ENCODE measurements around the gene STAT6. TPM values are rescaled to one million over a fixed set of nuclear protein-coding genes. Genes with fewer than 3 reads are reported as not detected.

STAT6 gene
- total RNA-seq, 1 experiment from 2014 or later: 44.4 TPM

- no peak for DNase-seq
- no peaks in the 10 kb centered on the region for H3K79me2 ChIP-seq (ENCODE audit: insufficient read depth, low read length)
- peaks cover 2% of the 10 kb centered on the region for H4K20me1 ChIP-seq (ENCODE audit: control insufficient read depth, insufficient read depth, insufficient read length)
- H2BK15ac ChIP-seq (ENCODE audit: low read depth, low read length): no peak overlapping the region
- H2BK20ac ChIP-seq (ENCODE audit: low read depth, low read length, poor library complexity, severe bottlenecking): no peak overlapping the region
- no peaks in the 10 kb centered on the region for H3K27me3 ChIP-seq (ENCODE audit: insufficient read depth, low read length)
- no peak overlapping the region for H3K56ac ChIP-seq (ENCODE audit: insufficient read length, low read depth, low read length)
- H2BK12ac ChIP-seq (ENCODE audit: insufficient read length, low read depth, low read length): no peak overlapping the region
- no peak overlapping the region for H4K5ac ChIP-seq (ENCODE audit: insufficient read length, low read depth, low read length)
- H2BK5ac ChIP-seq (ENCODE audit: insufficient read length, low read length): no peak overlapping the region
- Mint-ChIP-seq H3K27ac (peak overlapping the region in 2 of 3 experiments; percentile 57 to 63; a peak in 3 of 7 replicates), H3K36me3 (ENCODE audit: insufficient read depth in 1 of 3, low read depth in 3 of 3) (peaks cover 59 to 96% (median 95%) of the 10 kb centered on the region in 3 experiments; a peak in 6 of 7 replicates), H3K4me1 (no peaks in the 10 kb centered on the region), H3K27me3 (ENCODE audit: low read depth) (no peaks in the 10 kb centered on the region; the same call in 1 of the 2 replicates), H3K4me3 (no peak overlapping the region), H3K9me3 (no peaks in the 10 kb centered on the region)
- H3T11ph ChIP-seq (ENCODE audit: low read length): no peak overlapping the region
- no CpG with 5 or more reads among the region's 4 CpGs for WGBS (ENCODE audit: extremely low coverage, insufficient read length, low lambda C conversion rate)
- no peak overlapping the region for H3K9ac ChIP-seq (ENCODE audit: extremely low read depth, insufficient read length, low read length)
- H3K27ac ChIP-seq (ENCODE audit: insufficient read length, low read depth, low read length): no peak overlapping the region
- no peaks in the 10 kb centered on the region for H3K4me1 ChIP-seq (ENCODE audit: insufficient read depth, low read length)
- H3K79me1 ChIP-seq (ENCODE audit: insufficient read depth, low read depth, low read length, poor library complexity, severe bottlenecking): no peaks in the 10 kb centered on the region
- H3K4me2 ChIP-seq (ENCODE audit: insufficient read depth, insufficient read length, low read length): no peak overlapping the region
- H3K4ac ChIP-seq (ENCODE audit: low read depth, low read length): no peak overlapping the region
- no peak overlapping the region for H2BK120ac ChIP-seq (ENCODE audit: low read depth, low read length, poor library complexity, severe bottlenecking)
- H4K8ac ChIP-seq (replicated peaks; ENCODE audit: insufficient read length, low read depth, low read length): no peak overlapping the region
- H3K18ac ChIP-seq (ENCODE audit: insufficient read length, low read depth, low read length): no peak overlapping the region
- no peak overlapping the region for H2AFZ ChIP-seq (ENCODE audit: low read length)
- no peak overlapping the region for H3K23ac ChIP-seq (ENCODE audit: insufficient read length, low read depth, low read length)
- no peak for TF ChIP-seq CTCF (conservative IDR thresholded peaks at IDR 0.05)
- no peak overlapping the region for H2AK5ac ChIP-seq (ENCODE audit: insufficient read length, low read length)
- no peaks in the 10 kb centered on the region for H3K9me3 ChIP-seq (ENCODE audit: control insufficient read depth, low read depth, low read length)
- no peak overlapping the region for H3K14ac ChIP-seq (ENCODE audit: insufficient read depth, low read length)
- no peaks in the 10 kb centered on the region for H3K23me2 ChIP-seq (ENCODE audit: insufficient read length, low read depth, low read length, poor library complexity, severe bottlenecking)
- H4K91ac ChIP-seq (ENCODE audit: insufficient read length, low read depth, low read length): no peak overlapping the region
Measured at GRCh38 chr12:57160040-57160439, 48.9 kb upstream of the STAT6 start.
